MM.1S (cell line): ENCODE results near the gene NOP56.

Experiments
- CTCF ChIP-seq: fragments of 300-600 bp; sonication (generic); IDR thresholded peaks from 2 replicates; pipeline ENCODE4 v1.5.1; 2016; ENCODE audit warnings: antibody characterized with exemption, low read length, mixed read lengths
- EZH2phosphoT487 ChIP-seq: fragments of 300-600 bp; sonication (generic); IDR thresholded peaks from 2 replicates; pipeline ENCODE4 v1.6.1; 2018; ENCODE audit warnings: antibody characterized with exemption, low read length

- TF ChIP-seq CTCF (no peak), EZH2phosphoT487 (no peak)
Observed at GRCh38 chr20:2663364-2663886, 11.0 kb downstream of the NOP56 start.
